Esophagus (tissue), 2 donors: Measurements from ENCODE around the gene SNX13. TPM values are rescaled to one million over a fixed set of nuclear protein-coding genes. Genes with fewer than 3 reads are reported as not detected.

ENCODE experiments used
- H3K27ac ChIP-seq, 2 donors: one replicate each; pipeline ENCODE4 v1.5.1; 2013; ENCODE audit warnings: low read depth in 2 of 2, mild to moderate bottlenecking in 2 of 2, inconsistent platforms in 1 of 2, low read length in 1 of 2, moderate library complexity in 1 of 2
- H3K27me3 ChIP-seq, 2 donors: one replicate each; pipeline ENCODE4 v1.6.1; 2013; ENCODE audit warnings: low read length in 2 of 2, control low read depth in 1 of 2, mild to moderate bottlenecking in 1 of 2; ENCODE audit not compliant: insufficient read depth in 2 of 2, control insufficient read depth in 1 of 2
- H3K36me3 ChIP-seq, 2 donors: one replicate each; pipeline ENCODE4 v1.6.1; 2013; ENCODE audit warnings: low read length in 1 of 2; ENCODE audit not compliant: control insufficient read depth in 2 of 2, insufficient read depth in 2 of 2
- H3K4me1 ChIP-seq, 2 donors: one replicate each; pipeline ENCODE4 v1.6.1; 2013; ENCODE audit warnings: low read length in 1 of 2; ENCODE audit not compliant: control insufficient read depth in 2 of 2, insufficient read depth in 2 of 2
- H3K4me3 ChIP-seq, 2 donors: one replicate each; pipeline ENCODE4 v1.5.1; 2013; ENCODE audit warnings: low read length in 2 of 2, mild to moderate bottlenecking in 2 of 2, low read depth in 1 of 2, moderate library complexity in 1 of 2
- H3K9me3 ChIP-seq, 2 donors: one replicate each; pipeline ENCODE4 v1.6.1; 2013; ENCODE audit warnings: mild to moderate bottlenecking in 2 of 2, low read depth in 1 of 2, low read length in 1 of 2, moderate library complexity in 1 of 2; ENCODE audit not compliant: control insufficient read depth in 2 of 2, insufficient read depth in 1 of 2
- WGBS, 2 donors: extraction: QIAGEN DNeasy Blood & Tissue Kit; methylation state at CpG; one replicate each; pipeline ENCODE4 v1.1.7; 2013; 5-methylcytosine and 5-hydroxymethylcytosine counted together
- polyA plus RNA-seq, 2 donors: library from polyadenylated mRNA; stranded (reverse); fragments of 200-250 nt; gene quantifications; one replicate each; pipeline ENCODE4 v1.2.3, GENCODE V29; 2013
- donor health status: healthy with polysubstance abuse.
- donor health status: Bipolar disorder and iron deficiency.

SNX13 gene
- polyA plus RNA-seq, 2 donors, result 6.6 to 7.4 TPM

GRCh38 chr7:17971411-17971810, 31.1 kb upstream of the SNX13 start:
- no peaks in the 10 kb centered on the region for H3K27me3 ChIP-seq
- H3K4me3 ChIP-seq, result no peak overlapping the region
- no peak overlapping the region for H3K27ac ChIP-seq
- H3K36me3 ChIP-seq, result no peaks in the 10 kb centered on the region
- H3K9me3 ChIP-seq, result no peaks in the 10 kb centered on the region
- H3K4me1 ChIP-seq, result no peaks in the 10 kb centered on the region
- WGBS, 2 donors, result 60 to 77% methylated on average over 2 of the region's 2 CpGs

- Histone ChIP-seq H3K27me3 (no peaks in the 10 kb centered on the region), H3K4me3 (no peak overlapping the region), H3K27ac (no peak overlapping the region), H3K4me1 (no peaks in the 10 kb centered on the region), H3K9me3 (no peaks in the 10 kb centered on the region), H3K36me3 (no peaks in the 10 kb centered on the region)
- 54 to 56% methylated on average over 5 of the region's 5 CpGs for WGBS, 2 donors
Observed at GRCh38 chr7:17968791-17969715, 28.8 kb upstream of the SNX13 start.

- WGBS, 2 donors, result 81 to 84% methylated on average over 3 of the region's 3 CpGs
- H3K9me3 ChIP-seq, result no peaks in the 10 kb centered on the region
- no peaks in the 10 kb centered on the region for H3K36me3 ChIP-seq
- no peak overlapping the region for H3K4me3 ChIP-seq
- no peak overlapping the region for H3K27ac ChIP-seq
- no peaks in the 10 kb centered on the region for H3K27me3 ChIP-seq
- no peaks in the 10 kb centered on the region for H3K4me1 ChIP-seq
Observed at GRCh38 chr7:17966706-17967105, 26.4 kb upstream of the SNX13 start.

- Histone ChIP-seq H3K4me1 (no peaks in the 10 kb centered on the region), H3K27ac (no peak overlapping the region), H3K27me3 (no peaks in the 10 kb centered on the region), H3K9me3 (no peaks in the 10 kb centered on the region), H3K4me3 (no peak overlapping the region), H3K36me3 (no peaks in the 10 kb centered on the region)
Observed at GRCh38 chr7:17965603-17966002, 25.3 kb upstream of the SNX13 start.

- WGBS, 2 donors, result 60 to 77% methylated on average over 3 of the region's 3 CpGs
- H3K4me1 ChIP-seq, result no peaks in the 10 kb centered on the region
Observed at GRCh38 chr7:17963281-17963680, 23.0 kb upstream of the SNX13 start.

GRCh38 chr7:17962652-17963051, 22.4 kb upstream of the SNX13 start:
- Histone ChIP-seq H3K36me3 (no peaks in the 10 kb centered on the region), H3K4me3 (no peak overlapping the region), H3K27ac (no peak overlapping the region), H3K27me3 (no peaks in the 10 kb centered on the region), H3K4me1 (no peaks in the 10 kb centered on the region), H3K9me3 (no peaks in the 10 kb centered on the region)
- WGBS, 2 donors, result 93 to 96% methylated on average over 9 of the region's 9 CpGs

More at GRCh38 chr7:17963281-17963680, 23.0 kb upstream of the SNX13 start:
- Histone ChIP-seq H3K27me3 (no peaks in the 10 kb centered on the region), H3K27ac (no peak overlapping the region), H3K36me3 (no peaks in the 10 kb centered on the region), H3K4me3 (no peak overlapping the region), H3K9me3 (no peaks in the 10 kb centered on the region)

GRCh38 chr7:17957871-17958270, 17.6 kb upstream of the SNX13 start:
- no peaks in the 10 kb centered on the region for H3K9me3 ChIP-seq
- H3K36me3 ChIP-seq, result no peaks in the 10 kb centered on the region
- no peak overlapping the region for H3K27ac ChIP-seq
- WGBS, 2 donors, result 87 to 93% methylated on average over 2 of the region's 2 CpGs
- H3K4me1 ChIP-seq, result no peaks in the 10 kb centered on the region
- H3K27me3 ChIP-seq, result no peaks in the 10 kb centered on the region
- no peak overlapping the region for H3K4me3 ChIP-seq

GRCh38 chr7:17952387-17952786, 12.1 kb upstream of the SNX13 start:
- 86 to 89% methylated on average over 2 of the region's 2 CpGs for WGBS, 2 donors
- no peaks in the 10 kb centered on the region for H3K27me3 ChIP-seq
- H3K9me3 ChIP-seq, result no peaks in the 10 kb centered on the region
- no peak overlapping the region for H3K4me3 ChIP-seq
- no peaks in the 10 kb centered on the region for H3K36me3 ChIP-seq
- H3K4me1 ChIP-seq, result no peaks in the 10 kb centered on the region
- H3K27ac ChIP-seq, result no peak overlapping the region

GRCh38 chr7:17951742-17952254, 11.5 kb upstream of the SNX13 start:
- WGBS, 2 donors, result 95 to 96% methylated on average over 5 of the region's 5 CpGs
- H3K36me3 ChIP-seq, result no peaks in the 10 kb centered on the region

More at GRCh38 chr7:17951742-17952254, 11.5 kb upstream of the SNX13 start:
- Histone ChIP-seq H3K4me1 (no peaks in the 10 kb centered on the region), H3K9me3 (no peaks in the 10 kb centered on the region), H3K4me3 (no peak overlapping the region), H3K27ac (no peak overlapping the region), H3K27me3 (no peaks in the 10 kb centered on the region)
